H1 (cell line): Measurements from ENCODE around the gene WDR64. TPM values are rescaled to one million over a fixed set of nuclear protein-coding genes. Genes with fewer than 3 reads are reported as not detected.

ENCODE experiments used
- CTCF ChIA-PET: fragments of 300-600 bp; sonication (Branson Sonifier 250); formaldehyde crosslinking; loops from one replicate; lab custom pipeline; 2021; ENCODE audit not compliant: partially characterized antibody; lab: Charles Lee
- POLR2A ChIA-PET: fragments of 300-600 bp; sonication (Branson Sonifier 250); formaldehyde crosslinking; loops from one replicate; lab custom pipeline; 2021; ENCODE audit warnings: inconsistent platforms; ENCODE audit not compliant: partially characterized antibody; lab: Charles Lee
- DNase-seq, 2 experiments: peaks; one replicate each; pipeline versions ENCODE4 v3.0.0 to v3.0.0-alpha.2; 2010 to 2022; ENCODE audit warnings: low spot score in 2 of 2, low read depth in 1 of 2, mixed read lengths in 1 of 2
- FAIRE-seq: peaks from 2 replicates; lab custom pipeline; 2011; peaks lifted over from hg19 to GRCh38; lab: Jason Lieb, UNC
- H2AFZ ChIP-seq: 2 replicates; pipeline ENCODE4 v1.8.1; 2012; ENCODE audit warnings: low read length, inconsistent platforms
- H2AK5ac ChIP-seq: 2 replicates; pipeline ENCODE4 v1.6.1; 2013; ENCODE audit warnings: low read depth, low read length
- H2BK120ac ChIP-seq: replicated peaks from 2 replicates; pipeline ENCODE3; 2013; ENCODE audit warnings: low read depth, low read length, inconsistent platforms
- H2BK12ac ChIP-seq: 2 replicates; pipeline ENCODE4 v1.6.1; 2013; ENCODE audit warnings: low read depth, low read length
- H2BK15ac ChIP-seq: 2 replicates; pipeline ENCODE4 v1.6.1; 2013; ENCODE audit warnings: low read length
- H2BK20ac ChIP-seq: 2 replicates; pipeline ENCODE4 v1.6.1; 2013; ENCODE audit warnings: low read length
- H2BK5ac ChIP-seq: 2 replicates; pipeline ENCODE4 v1.6.1; 2013; ENCODE audit warnings: low read depth, low read length
- H3K14ac ChIP-seq: 2 replicates; pipeline ENCODE4 v1.6.1; 2013; ENCODE audit warnings: inconsistent platforms; ENCODE audit not compliant: insufficient read length
- H3K18ac ChIP-seq: 2 replicates; pipeline ENCODE4 v1.6.1; 2013; ENCODE audit warnings: low read length; ENCODE audit errors: extremely low read depth
- H3K23ac ChIP-seq: 2 replicates; pipeline ENCODE4 v1.6.1; 2013; ENCODE audit warnings: inconsistent platforms; ENCODE audit not compliant: insufficient read length
- H3K23me2 ChIP-seq: 2 replicates; pipeline ENCODE4 v1.6.1; 2013; ENCODE audit warnings: low read depth, low read length
- H3K27ac ChIP-seq: 2 replicates; pipeline ENCODE4 v1.6.1; 2011; ENCODE audit warnings: low read depth, low read length, inconsistent platforms
- H3K27me3 ChIP-seq, 4 experiments: replicated peaks in 1 of 4; 1 replicate in 1 of 4; 2 replicates in 3 of 4; pipeline versions ENCODE4 v1.6.1 to v1.8.1; 2011 to 2013; ENCODE audit warnings: low read length in 3 of 4, mild to moderate bottlenecking in 3 of 4, inconsistent platforms in 2 of 4, mixed read lengths in 2 of 4, moderate library complexity in 1 of 4; ENCODE audit not compliant: control insufficient read depth in 3 of 4, insufficient read depth in 3 of 4; ENCODE audit errors: extremely low read depth in 1 of 4
- H3K36me3 ChIP-seq, 4 experiments: 2 replicates each; pipeline versions ENCODE4 v1.6.1 to v1.8.1; 2011 to 2013; ENCODE audit warnings: mild to moderate bottlenecking in 4 of 4, low read length in 3 of 4, moderate library complexity in 2 of 4, control low read depth in 1 of 4, inconsistent platforms in 1 of 4; ENCODE audit not compliant: insufficient read depth in 4 of 4, control insufficient read depth in 2 of 4
- H3K4ac ChIP-seq: replicated peaks from 2 replicates; pipeline ENCODE3; 2013; ENCODE audit warnings: low read length, low read depth, mixed read lengths, inconsistent platforms; ENCODE audit not compliant: insufficient read length
- H3K4me1 ChIP-seq, 4 experiments: replicated peaks in 1 of 4; 1 replicate in 1 of 4; 2 replicates in 3 of 4; pipeline versions ENCODE4 v1.6.1 to v1.8.1; 2011 to 2013; ENCODE audit warnings: low read length in 3 of 4, inconsistent platforms in 2 of 4, mixed read lengths in 1 of 4; ENCODE audit not compliant: insufficient read depth in 4 of 4, control insufficient read depth in 3 of 4
- H3K4me2 ChIP-seq, 2 experiments: 2 replicates each; pipeline versions ENCODE4 v1.6.1 to v1.8.1; 2011 to 2013; ENCODE audit warnings: low read depth in 2 of 2, low read length in 2 of 2, control low read depth in 1 of 2, inconsistent platforms in 1 of 2, mild to moderate bottlenecking in 1 of 2; ENCODE audit not compliant: insufficient read depth in 1 of 2
- H3K4me3 ChIP-seq, 4 experiments: fragments of 200-600, 300-600 bp in 1 of 4; sonication (generic), shearing (Covaris generic), sonication (Bioruptor Twin) in 1 of 4; 2 replicates each; pipeline versions ENCODE4 v1.5.1 to v1.8.1; 2011 to 2016; ENCODE audit warnings: low read length in 4 of 4, low read depth in 3 of 4, control low read depth in 2 of 4, inconsistent platforms in 2 of 4, mild to moderate bottlenecking in 2 of 4, mixed read lengths in 1 of 4, moderate library complexity in 1 of 4; ENCODE audit not compliant: insufficient read depth in 2 of 4; ENCODE audit errors: extremely low read depth in 1 of 4
- H3K56ac ChIP-seq: replicated peaks from 2 replicates; pipeline ENCODE3; 2013; ENCODE audit warnings: low read depth, mild to moderate bottlenecking, mixed read lengths, low read length, inconsistent platforms; ENCODE audit not compliant: insufficient read length
- H3K79me1 ChIP-seq: 2 replicates; pipeline ENCODE4 v1.6.1; 2013; ENCODE audit warnings: low read depth, low read length, control low read depth
- H3K79me2 ChIP-seq, 2 experiments: 2 replicates each; pipeline versions ENCODE4 v1.6.1 to v1.8.1; 2012 to 2013; ENCODE audit warnings: low read length in 2 of 2, mild to moderate bottlenecking in 2 of 2, inconsistent platforms in 1 of 2; ENCODE audit not compliant: insufficient read depth in 2 of 2, control insufficient read depth in 1 of 2
- H3K9ac ChIP-seq, 4 experiments: replicated peaks in 1 of 4; 1 replicate in 1 of 4; 2 replicates in 3 of 4; pipeline versions ENCODE4 v1.6.1 to v1.8.1; 2011 to 2013; ENCODE audit warnings: low read depth in 3 of 4, low read length in 3 of 4, control low read depth in 2 of 4, mild to moderate bottlenecking in 2 of 4, moderate library complexity in 2 of 4, inconsistent platforms in 1 of 4; ENCODE audit errors: extremely low read depth in 1 of 4
- H3K9me3 ChIP-seq, 2 experiments: 2 replicates each; pipeline versions ENCODE4 v1.6.1 to v1.8.1; 2012 to 2013; ENCODE audit warnings: mild to moderate bottlenecking in 2 of 2, moderate library complexity in 2 of 2, control low read depth in 1 of 2, inconsistent platforms in 1 of 2, low read depth in 1 of 2, low read length in 1 of 2, mixed read lengths in 1 of 2; ENCODE audit not compliant: insufficient read depth in 2 of 2
- H4K20me1 ChIP-seq, 2 experiments: replicated peaks in 1 of 2; 2 replicates each; pipeline versions ENCODE3 to v1.8.1; 2011 to 2013; ENCODE audit warnings: inconsistent platforms in 2 of 2, low read length in 2 of 2, mild to moderate bottlenecking in 1 of 2; ENCODE audit not compliant: insufficient read depth in 2 of 2, control insufficient read depth in 1 of 2
- H4K5ac ChIP-seq: 2 replicates; pipeline ENCODE4 v1.6.1; 2013; ENCODE audit warnings: low read length, low read depth, mixed read lengths, inconsistent platforms; ENCODE audit not compliant: insufficient read length
- H4K8ac ChIP-seq: 2 replicates; pipeline ENCODE4 v1.8.0; 2013; ENCODE audit warnings: mild to moderate bottlenecking, moderate library complexity, low read length, inconsistent platforms; ENCODE audit not compliant: insufficient read depth; ENCODE audit errors: extremely low read depth
- H4K91ac ChIP-seq: replicated peaks from 2 replicates; pipeline ENCODE3; 2013; ENCODE audit warnings: low read length, mixed read lengths, inconsistent platforms; ENCODE audit not compliant: insufficient read length
- CBX5 ChIP-seq: fragments of 300-800, 300-1000 bp; sonication (generic); IDR thresholded peaks from 2 replicates; pipeline ENCODE4 v1.7.1; 2016; ENCODE audit warnings: antibody characterized with exemption, low read length, low read depth
- CBX8 ChIP-seq: fragments of 300-800, 300-1000 bp; sonication (generic); IDR thresholded peaks from 2 replicates; pipeline ENCODE4 v1.7.1; 2016; ENCODE audit warnings: low read depth, low read length, borderline replicate concordance
- CREB1 ChIP-seq: IDR thresholded peaks from 2 replicates; pipeline ENCODE4 v1.6.1; 2012; ENCODE audit warnings: inconsistent platforms
- EGR1 ChIP-seq: IDR thresholded peaks from 2 replicates; pipeline ENCODE4 v1.6.1; 2011; ENCODE audit warnings: low read depth, low read length, borderline replicate concordance
- KDM5A ChIP-seq: fragments of 200-600 bp; IDR thresholded peaks from 2 replicates; pipeline ENCODE4 v1.7.1; 2012; ENCODE audit warnings: mild to moderate bottlenecking, low read length, inconsistent platforms, mixed read lengths
- POU5F1 ChIP-seq: IDR thresholded peaks from 2 replicates; pipeline ENCODE4 v1.6.1; 2011; ENCODE audit warnings: low read depth, mild to moderate bottlenecking, low read length, moderate library complexity
- RXRA ChIP-seq: IDR thresholded peaks from 2 replicates; pipeline ENCODE4 v1.6.1; 2011; ENCODE audit warnings: low read depth, mild to moderate bottlenecking, low read length, moderate library complexity; ENCODE audit not compliant: insufficient read depth
- SAP30 ChIP-seq: fragments of 300-600 bp; sonication (generic); IDR thresholded peaks from 2 replicates; pipeline ENCODE4 v1.7.1; 2012; ENCODE audit warnings: low read length, moderate library complexity, mild to moderate bottlenecking, inconsistent platforms; ENCODE audit not compliant: insufficient read depth, insufficient replicate concordance
- WGBS, 2 experiments: shearing (Covaris generic) in 1 of 2; methylation state at CpG; one replicate each; pipeline versions ENCODE4 v1.1.6 to v1.1.7; 2013 to 2015; ENCODE audit warnings: low lambda C conversion rate in 2 of 2, mixed read lengths in 2 of 2, inconsistent platforms in 1 of 2, low coverage in 1 of 2, missing lambda C conversion rate in 1 of 2; ENCODE audit not compliant: insufficient replicate concordance in 2 of 2, insufficient coverage in 1 of 2, insufficient read length in 1 of 2; ENCODE audit errors: extremely low coverage in 1 of 2, missing lambda C conversion rate in 1 of 2; 5-methylcytosine and 5-hydroxymethylcytosine counted together
- polyA plus RNA-seq, 7 experiments: library from polyadenylated mRNA; depleted of rRNA in 3 of 7; stranded (reverse) in 5 of 7; unstranded in 2 of 7; fragments of >200 nt in 5 of 7; fragments of 200-250 nt in 2 of 7; gene quantifications; 1 replicate in 5 of 7; 2 replicates in 1 of 7; 4 replicates in 1 of 7; pipeline versions ENCODE4 v1.2.1 to v1.2.3, GENCODE V29; 2011 to 2013; ENCODE audit warnings: missing spikeins in 2 of 7, mixed read lengths in 2 of 7
- total RNA-seq: library from RNA; stranded (reverse); fragmentation: NEBNext Ultra II Directional; extraction: Animal tissue kit (Norgen Biotek cat#: 25700); gene quantifications from 2 replicates; pipeline ENCODE4 v1.2.1, GENCODE V29; 2021
- TF ChIP-seq, protein P1 (sequence below): IDR thresholded peaks from 2 replicates; pipeline ENCODE4 v1.6.1; 2011; ENCODE audit warnings: low read length, improper control_type of control experiment
- TF ChIP-seq, protein P2 (sequence below): IDR thresholded peaks from 2 replicates; pipeline ENCODE4 v1.6.1; 2012; ENCODE audit warnings: low read length, inconsistent platforms
- TF ChIP-seq, protein P3 (sequence below): IDR thresholded peaks from 2 replicates; pipeline ENCODE4 v1.6.1; 2012; ENCODE audit warnings: inconsistent platforms

Gene WDR64
- total and polyA plus RNA-seq, 2 of the 8 experiments (the other 6 are each of a cell fraction or from before 2014, with no cell fraction given): 0.02 TPM; not detected in 1

- no peak overlapping the region for H2BK20ac ChIP-seq
- H3K27me3 ChIP-seq: no peaks in the 10 kb centered on the region
- no peak overlapping the region for H4K8ac ChIP-seq
- H3K23ac ChIP-seq: no peak overlapping the region
- no peaks in the 10 kb centered on the region for H3K23me2 ChIP-seq
- H4K5ac ChIP-seq: no peak overlapping the region
- H3K4me3 ChIP-seq: no peak overlapping the region
- POLR2A ChIA-PET: no interaction called here
- H2AK5ac ChIP-seq: no peak overlapping the region
- CTCF ChIA-PET: interaction anchor here (1.6 kb wide), 1 partner anchor 177 kb away, joined by 6 read pairs; no protein-coding TSS in a partner anchor
- H3K9ac ChIP-seq: no peak overlapping the region
- H3K79me1 ChIP-seq: no peaks in the 10 kb centered on the region
- H3K9me3 ChIP-seq: no peaks in the 10 kb centered on the region
- FAIRE-seq (no peak), DNase-seq (no peak)
- H3K4me2 ChIP-seq: no peak overlapping the region
- H3K56ac ChIP-seq: no peak overlapping the region
- H3K14ac ChIP-seq: no peak overlapping the region
- no peak overlapping the region for H3K4ac ChIP-seq
- no peaks in the 10 kb centered on the region for H3K79me2 ChIP-seq
- H4K20me1 ChIP-seq: no peaks in the 10 kb centered on the region
- no peak overlapping the region for H2BK12ac ChIP-seq
- no peaks in the 10 kb centered on the region for H3K4me1 ChIP-seq
- no peak overlapping the region for H2BK120ac ChIP-seq
- H2BK5ac ChIP-seq: no peak overlapping the region
- H2BK15ac ChIP-seq: no peak overlapping the region
- H2AFZ ChIP-seq: no peak overlapping the region
- WGBS, 2 experiments: 82% methylated on average over 4 of the region's 4 CpGs; no CpG with 5 or more reads in 1 of the 2 experiments
- no peak overlapping the region for H3K18ac ChIP-seq
- H3K27ac ChIP-seq: no peak overlapping the region
- no peak overlapping the region for H4K91ac ChIP-seq
- no peaks in the 10 kb centered on the region for H3K36me3 ChIP-seq
- no peak for TF ChIP-seq POU5F1
- TF ChIP-seq RXRA: no peak
- no peak for TF ChIP-seq EGR1
- no peak for TF ChIP-seq KDM5A
- no peak for TF ChIP-seq CBX8
- TF ChIP-seq, protein P1, sequence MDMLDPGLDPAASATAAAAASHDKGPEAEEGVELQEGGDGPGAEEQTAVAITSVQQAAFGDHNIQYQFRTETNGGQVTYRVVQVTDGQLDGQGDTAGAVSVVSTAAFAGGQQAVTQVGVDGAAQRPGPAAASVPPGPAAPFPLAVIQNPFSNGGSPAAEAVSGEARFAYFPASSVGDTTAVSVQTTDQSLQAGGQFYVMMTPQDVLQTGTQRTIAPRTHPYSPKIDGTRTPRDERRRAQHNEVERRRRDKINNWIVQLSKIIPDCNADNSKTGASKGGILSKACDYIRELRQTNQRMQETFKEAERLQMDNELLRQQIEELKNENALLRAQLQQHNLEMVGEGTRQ: no peak
- no peak for TF ChIP-seq CBX5
- TF ChIP-seq CREB1: no peak
- no peak for TF ChIP-seq SAP30
- TF ChIP-seq, protein P2, sequence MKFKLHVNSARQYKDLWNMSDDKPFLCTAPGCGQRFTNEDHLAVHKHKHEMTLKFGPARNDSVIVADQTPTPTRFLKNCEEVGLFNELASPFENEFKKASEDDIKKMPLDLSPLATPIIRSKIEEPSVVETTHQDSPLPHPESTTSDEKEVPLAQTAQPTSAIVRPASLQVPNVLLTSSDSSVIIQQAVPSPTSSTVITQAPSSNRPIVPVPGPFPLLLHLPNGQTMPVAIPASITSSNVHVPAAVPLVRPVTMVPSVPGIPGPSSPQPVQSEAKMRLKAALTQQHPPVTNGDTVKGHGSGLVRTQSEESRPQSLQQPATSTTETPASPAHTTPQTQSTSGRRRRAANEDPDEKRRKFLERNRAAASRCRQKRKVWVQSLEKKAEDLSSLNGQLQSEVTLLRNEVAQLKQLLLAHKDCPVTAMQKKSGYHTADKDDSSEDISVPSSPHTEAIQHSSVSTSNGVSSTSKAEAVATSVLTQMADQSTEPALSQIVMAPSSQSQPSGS: no peak
- TF ChIP-seq, protein P3, sequence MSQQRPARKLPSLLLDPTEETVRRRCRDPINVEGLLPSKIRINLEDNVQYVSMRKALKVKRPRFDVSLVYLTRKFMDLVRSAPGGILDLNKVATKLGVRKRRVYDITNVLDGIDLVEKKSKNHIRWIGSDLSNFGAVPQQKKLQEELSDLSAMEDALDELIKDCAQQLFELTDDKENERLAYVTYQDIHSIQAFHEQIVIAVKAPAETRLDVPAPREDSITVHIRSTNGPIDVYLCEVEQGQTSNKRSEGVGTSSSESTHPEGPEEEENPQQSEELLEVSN: no peak
Observed at GRCh38 chr1:241787691-241788090, 135.6 kb downstream of the WDR64 start.
